ENCODE measurements around the gene PCDHA7.
"Not testable (repeated sequence)": the region's sequence is repeated elsewhere in the genome, so short reads cannot be mapped to it uniquely, and the experiment has no call there.

Gene PCDHA7, protein sequence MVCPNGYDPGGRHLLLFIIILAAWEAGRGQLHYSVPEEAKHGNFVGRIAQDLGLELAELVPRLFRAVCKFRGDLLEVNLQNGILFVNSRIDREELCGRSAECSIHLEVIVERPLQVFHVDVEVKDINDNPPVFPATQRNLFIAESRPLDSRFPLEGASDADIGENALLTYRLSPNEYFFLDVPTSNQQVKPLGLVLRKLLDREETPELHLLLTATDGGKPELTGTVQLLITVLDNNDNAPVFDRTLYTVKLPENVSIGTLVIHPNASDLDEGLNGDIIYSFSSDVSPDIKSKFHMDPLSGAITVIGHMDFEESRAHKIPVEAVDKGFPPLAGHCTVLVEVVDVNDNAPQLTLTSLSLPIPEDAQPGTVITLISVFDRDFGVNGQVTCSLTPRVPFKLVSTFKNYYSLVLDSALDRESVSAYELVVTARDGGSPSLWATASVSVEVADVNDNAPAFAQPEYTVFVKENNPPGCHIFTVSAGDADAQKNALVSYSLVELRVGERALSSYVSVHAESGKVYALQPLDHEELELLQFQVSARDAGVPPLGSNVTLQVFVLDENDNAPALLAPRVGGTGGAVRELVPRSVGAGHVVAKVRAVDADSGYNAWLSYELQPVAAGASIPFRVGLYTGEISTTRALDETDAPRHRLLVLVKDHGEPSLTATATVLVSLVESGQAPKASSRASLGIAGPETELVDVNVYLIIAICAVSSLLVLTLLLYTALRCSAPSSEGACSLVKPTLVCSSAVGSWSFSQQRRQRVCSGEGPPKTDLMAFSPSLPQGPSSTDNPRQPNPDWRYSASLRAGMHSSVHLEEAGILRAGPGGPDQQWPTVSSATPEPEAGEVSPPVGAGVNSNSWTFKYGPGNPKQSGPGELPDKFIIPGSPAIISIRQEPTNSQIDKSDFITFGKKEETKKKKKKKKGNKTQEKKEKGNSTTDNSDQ

DNA sequence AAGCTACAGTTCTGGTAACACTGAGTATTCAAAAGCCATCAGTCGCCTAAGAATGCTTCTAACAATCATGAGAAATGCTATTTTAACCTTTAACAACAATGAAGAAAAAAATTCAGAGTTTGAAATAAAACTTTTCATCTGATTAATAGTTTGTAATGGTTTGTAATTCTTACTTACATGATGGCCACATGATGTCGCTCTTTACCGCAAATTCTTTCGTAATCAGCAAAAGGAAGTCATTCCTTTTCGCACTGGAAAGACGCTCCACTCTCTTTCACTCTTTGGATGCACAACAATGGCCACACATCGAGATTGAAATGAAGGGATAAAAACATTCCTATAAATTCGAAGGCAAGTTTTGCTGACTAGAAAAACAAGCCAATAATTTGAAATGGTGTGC, at the start of gene PCDHA7:
PCDHA7 (plus strand) TSS at position 277 of the 400 bp plus-strand sequence; CDS start at position 392, 115 bp downstream.
- no peak for DNase-seq (ENCODE audit: extremely low read depth in 1 of 2, low read depth in 1 of 2)

DNA sequence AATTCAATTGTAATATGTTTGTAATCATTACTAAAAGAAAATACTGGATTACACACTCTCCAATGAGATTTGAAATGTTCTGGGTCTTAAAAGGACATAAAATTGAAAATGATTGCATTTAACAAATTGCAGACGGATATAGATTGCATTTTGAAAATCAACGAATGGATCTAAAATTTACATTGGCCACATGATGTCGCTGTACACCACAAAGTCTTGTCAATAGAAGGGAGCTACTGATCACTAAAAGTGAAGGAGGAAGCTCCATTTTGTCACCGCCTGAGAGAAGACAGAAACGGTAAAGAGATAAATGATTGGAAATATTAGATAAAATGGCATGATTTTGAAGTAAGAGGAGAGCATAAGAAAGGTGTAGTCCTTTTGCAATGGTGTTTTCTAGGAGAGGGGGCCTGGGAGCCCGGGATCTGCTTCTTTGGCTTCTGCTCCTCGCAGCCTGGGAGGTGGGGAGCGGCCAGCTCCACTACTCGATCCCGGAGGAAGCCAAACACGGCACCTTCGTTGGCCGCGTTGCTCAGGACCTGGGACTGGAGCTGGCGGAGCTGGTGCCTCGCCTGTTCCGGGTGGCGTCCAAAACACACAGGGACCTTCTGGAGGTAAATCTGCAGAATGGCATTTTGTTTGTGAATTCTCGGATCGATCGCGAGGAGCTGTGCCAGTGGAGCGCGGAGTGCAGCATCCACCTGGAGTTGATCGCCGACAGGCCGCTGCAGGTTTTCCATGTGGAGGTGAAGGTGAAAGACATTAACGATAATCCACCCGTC, 48.0 kb upstream of the PCDHA7 start, which contains the start of gene PCDHA1:
PCDHA1 (plus strand) TSS at position 236 of the 782 bp plus-strand sequence.
- DNase-seq (ENCODE audit: extremely low read depth in 1 of 2, low read depth in 1 of 2), result no peak

DNA sequence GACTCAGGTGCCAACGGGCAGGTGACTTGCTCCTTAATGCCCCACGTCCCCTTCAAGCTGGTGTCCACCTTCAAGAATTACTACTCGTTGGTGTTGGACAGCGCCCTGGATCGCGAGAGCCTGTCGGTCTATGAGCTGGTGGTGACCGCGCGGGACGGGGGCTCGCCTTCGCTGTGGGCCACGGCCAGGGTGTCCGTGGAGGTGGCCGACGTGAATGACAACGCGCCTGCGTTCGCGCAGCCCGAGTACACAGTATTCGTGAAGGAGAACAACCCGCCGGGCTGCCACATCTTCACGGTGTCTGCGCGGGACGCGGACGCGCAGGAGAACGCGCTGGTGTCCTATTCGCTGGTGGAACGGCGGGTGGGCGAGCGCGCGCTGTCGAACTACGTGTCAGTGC, 46.6 kb upstream of the PCDHA7 start:
- not testable (repeated sequence) for DNase-seq (ENCODE audit: extremely low read depth in 1 of 2, low read depth in 1 of 2)

DNA sequence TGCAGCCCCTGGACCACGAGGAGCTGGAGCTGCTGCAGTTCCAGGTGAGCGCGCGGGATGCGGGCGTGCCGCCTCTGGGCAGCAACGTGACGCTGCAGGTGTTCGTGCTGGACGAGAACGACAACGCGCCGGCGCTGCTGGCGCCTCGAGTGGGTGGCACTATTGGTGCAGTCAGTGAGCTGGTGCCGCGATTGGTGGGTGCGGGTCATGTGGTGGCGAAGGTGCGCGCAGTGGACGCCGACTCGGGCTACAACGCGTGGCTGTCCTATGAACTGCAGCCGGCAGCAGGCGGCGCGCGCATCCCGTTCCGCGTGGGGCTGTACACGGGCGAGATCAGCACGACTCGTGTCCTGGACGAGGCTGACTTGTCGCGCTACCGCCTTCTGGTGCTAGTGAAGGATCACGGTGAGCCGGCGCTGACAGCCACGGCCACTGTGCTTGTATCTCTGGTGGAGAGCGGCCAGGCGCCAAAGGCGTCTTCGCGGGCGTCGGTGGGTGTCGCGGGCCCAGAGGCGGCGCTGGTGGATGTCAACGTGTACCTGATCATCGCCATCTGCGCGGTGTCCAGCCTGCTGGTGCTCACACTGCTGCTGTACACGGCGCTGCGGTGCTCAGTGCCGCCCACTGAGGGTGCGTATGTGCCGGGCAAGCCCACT, 46.1 kb upstream of the PCDHA7 start:
- DNase-seq (ENCODE audit: extremely low read depth in 1 of 2, low read depth in 1 of 2), result not testable (repeated sequence)

DNA sequence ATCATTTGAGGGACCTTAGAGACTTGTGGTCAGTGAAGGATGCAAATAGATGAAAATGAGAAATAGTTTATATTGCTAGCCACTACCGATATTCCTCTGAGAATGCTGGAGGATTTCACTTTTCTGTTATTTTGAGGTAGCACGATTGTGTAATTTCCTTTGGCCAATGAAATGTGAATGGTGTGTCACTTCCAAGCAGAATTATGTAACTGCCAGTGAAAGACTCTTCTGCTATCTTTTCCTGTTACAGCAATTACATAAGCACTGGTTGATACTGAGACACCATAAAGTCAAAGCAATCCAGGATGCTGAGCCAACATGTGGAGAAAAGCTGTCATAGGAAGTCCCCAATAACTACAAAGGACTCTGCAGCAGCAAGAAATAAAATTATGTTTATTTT, 43.0 kb upstream of the PCDHA7 start:
- no peak for DNase-seq (ENCODE audit: extremely low read depth in 1 of 2, low read depth in 1 of 2)

DNA sequence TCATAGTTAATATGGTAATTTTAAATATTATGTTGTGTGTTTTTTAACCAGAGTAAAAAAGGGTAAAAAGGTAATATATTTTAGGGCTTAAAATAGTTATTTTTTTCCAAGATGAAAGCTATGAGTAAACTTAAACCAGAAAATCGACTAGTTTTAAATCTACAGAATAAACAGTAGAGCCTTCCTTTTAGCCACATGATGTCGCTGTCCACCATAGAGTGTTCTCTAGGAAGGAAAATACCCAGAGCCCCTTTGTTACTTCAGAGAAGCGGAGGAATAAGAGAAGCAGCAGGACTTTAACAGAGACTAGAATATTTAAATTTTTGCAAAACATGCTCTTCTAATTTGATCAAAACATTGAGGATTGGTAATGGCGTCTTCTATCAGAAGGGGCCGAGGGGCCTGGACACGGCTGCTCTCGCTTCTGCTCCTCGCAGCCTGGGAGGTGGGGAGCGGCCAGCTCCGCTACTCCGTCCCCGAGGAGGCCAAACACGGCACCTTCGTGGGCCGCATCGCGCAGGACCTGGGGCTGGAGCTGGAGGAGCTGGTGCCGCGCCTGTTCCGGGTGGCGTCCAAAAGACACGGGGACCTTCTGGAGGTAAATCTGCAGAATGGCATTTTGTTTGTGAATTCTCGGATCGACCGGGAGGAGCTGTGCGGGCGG, 39.3 kb upstream of the PCDHA7 start, which contains the start of gene PCDHA2:
PCDHA2 (plus strand) TSS at position 258 of the 664 bp plus-strand sequence.
- no peak for DNase-seq (ENCODE audit: extremely low read depth in 1 of 2, low read depth in 1 of 2)

DNA sequence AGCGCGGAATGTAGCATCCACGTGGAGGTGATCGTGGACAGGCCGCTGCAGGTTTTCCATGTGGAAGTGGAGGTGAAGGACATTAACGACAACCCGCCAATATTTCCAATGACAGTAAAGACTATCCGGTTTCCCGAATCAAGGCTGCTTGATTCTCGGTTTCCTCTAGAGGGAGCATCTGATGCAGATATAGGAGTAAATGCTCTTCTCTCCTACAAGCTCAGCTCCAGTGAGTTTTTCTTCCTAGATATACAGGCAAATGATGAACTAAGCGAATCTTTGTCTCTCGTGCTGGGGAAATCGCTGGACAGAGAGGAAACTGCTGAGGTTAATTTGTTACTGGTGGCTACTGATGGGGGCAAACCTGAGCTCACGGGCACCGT, 38.8 kb upstream of the PCDHA7 start:
- no peak for DNase-seq (ENCODE audit: extremely low read depth in 1 of 2, low read depth in 1 of 2)

DNA sequence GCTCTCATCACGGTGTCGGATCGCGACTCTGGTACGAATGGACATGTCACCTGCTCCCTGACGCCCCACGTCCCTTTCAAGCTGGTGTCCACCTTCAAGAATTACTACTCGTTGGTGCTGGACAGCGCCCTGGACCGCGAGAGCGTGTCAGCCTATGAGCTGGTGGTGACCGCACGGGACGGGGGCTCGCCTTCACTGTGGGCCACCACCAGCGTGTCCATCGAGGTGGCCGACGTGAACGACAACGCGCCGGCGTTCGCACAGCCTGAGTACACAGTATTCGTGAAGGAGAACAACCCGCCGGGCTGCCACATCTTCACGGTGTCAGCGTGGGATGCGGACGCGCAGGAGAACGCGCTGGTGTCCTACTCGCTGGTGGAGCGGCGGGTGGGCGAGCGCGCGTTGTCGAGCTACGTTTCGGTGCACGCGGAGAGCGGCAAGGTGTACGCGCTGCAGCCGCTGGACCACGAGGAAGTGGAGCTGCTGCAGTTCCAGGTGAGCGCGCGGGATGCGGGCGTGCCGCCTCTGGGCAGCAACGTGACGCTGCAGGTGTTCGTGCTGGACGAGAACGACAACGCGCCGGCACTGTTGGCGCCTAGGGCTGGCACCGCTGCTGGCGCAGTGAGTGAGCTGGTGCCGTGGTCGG, 37.9 kb upstream of the PCDHA7 start:
- not testable (repeated sequence) for DNase-seq (ENCODE audit: extremely low read depth in 1 of 2, low read depth in 1 of 2)

DNA sequence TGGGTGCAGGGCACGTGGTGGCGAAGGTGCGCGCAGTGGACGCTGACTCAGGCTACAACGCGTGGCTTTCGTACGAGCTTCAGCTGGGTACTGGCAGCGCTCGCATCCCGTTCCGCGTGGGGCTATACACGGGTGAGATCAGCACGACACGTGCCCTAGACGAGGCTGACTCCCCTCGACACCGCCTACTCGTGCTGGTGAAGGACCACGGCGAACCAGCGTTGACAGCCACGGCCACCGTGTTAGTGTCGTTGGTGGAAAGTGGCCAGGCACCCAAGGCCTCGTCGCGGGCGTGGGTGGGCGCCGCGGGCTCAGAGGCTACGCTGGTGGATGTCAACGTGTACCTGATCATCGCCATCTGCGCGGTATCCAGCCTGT, 37.4 kb upstream of the PCDHA7 start:
- DNase-seq (ENCODE audit: extremely low read depth in 1 of 2, low read depth in 1 of 2), result no peak

DNA sequence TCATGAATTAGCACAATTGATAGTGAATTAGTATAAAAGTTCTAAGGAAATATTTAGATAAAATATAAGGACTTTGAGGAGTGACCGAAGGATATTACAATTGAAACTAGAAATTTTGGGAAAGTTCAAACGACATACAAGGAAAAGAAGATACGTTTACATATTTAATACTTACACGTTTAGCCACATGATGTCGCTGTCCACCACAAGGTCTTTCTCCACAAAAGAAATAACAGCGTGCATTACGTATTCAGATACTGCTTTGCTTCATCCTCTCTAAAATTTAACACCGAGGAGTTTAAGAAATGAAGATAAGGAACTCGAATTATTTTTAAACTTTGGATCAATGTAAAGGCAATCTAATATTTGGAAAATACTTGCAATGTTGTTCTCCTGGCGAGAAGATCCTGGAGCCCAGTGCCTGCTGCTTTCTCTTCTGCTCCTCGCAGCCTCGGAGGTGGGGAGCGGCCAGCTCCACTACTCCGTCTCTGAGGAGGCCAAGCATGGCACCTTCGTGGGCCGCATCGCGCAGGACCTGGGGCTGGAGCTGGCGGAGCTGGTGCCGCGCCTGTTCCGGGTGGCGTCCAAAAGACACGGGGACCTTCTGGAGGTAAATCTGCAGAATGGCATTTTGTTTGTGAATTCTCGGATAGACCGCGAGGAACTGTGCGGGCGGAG, 33.1 kb upstream of the PCDHA7 start, which contains the start of gene PCDHA3:
PCDHA3 (plus strand) TSS at position 242 of the 678 bp plus-strand sequence.
- no peak for DNase-seq (ENCODE audit: extremely low read depth in 1 of 2, low read depth in 1 of 2)

DNA sequence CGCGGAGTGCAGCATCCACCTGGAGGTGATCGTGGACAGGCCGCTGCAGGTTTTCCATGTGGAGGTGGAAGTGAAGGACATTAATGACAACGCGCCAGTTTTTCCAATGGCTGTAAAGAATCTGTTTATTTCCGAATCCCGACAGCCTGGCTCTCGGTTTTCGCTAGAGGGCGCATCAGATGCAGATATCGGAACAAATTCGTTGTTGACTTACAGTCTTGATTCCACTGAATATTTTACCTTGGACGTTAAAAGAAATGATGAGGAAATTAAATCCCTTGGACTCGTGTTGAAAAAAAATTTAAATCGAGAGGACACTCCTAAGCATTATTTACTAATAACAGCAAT, 32.6 kb upstream of the PCDHA7 start:
- DNase-seq (ENCODE audit: extremely low read depth in 1 of 2, low read depth in 1 of 2), result no peak

DNA sequence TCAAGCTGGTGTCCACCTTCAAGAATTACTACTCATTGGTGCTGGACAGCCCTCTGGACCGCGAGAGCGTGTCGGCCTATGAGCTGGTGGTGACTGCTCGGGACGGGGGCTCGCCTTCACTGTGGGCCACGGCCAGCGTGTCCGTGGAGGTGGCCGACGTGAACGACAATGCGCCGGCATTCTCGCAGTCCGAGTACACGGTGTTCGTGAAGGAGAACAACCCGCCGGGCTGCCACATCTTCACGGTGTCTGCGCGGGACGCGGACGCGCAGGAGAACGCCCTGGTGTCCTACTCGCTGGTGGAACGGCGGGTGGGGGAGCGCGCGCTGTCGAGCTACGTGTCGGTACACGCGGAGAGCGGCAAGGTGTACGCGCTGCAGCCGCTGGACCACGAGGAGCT, 31.7 kb upstream of the PCDHA7 start:
- DNase-seq (ENCODE audit: extremely low read depth in 1 of 2, low read depth in 1 of 2), result not testable (repeated sequence)

DNA sequence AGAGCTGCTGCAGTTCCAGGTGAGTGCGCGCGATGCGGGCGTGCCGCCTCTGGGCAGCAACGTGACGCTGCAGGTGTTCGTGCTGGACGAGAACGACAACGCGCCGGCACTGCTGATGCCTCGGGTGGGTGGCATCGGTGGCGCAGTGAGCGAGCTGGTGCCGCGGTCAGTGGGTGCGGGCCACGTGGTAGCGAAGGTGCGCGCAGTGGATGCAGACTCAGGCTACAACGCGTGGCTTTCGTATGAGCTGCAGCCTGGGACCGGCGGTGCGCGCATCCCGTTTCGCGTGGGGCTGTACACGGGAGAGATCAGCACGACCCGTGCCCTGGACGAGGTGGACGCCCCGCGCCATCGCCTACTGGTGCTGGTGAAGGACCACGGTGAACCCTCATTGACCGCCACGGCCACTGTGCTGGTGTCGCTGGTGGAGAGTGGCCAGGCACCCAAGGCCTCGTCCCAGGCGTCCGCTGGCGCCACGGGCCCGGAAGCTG, 31.2 kb upstream of the PCDHA7 start:
- no peak for DNase-seq (ENCODE audit: extremely low read depth in 1 of 2, low read depth in 1 of 2)

DNA sequence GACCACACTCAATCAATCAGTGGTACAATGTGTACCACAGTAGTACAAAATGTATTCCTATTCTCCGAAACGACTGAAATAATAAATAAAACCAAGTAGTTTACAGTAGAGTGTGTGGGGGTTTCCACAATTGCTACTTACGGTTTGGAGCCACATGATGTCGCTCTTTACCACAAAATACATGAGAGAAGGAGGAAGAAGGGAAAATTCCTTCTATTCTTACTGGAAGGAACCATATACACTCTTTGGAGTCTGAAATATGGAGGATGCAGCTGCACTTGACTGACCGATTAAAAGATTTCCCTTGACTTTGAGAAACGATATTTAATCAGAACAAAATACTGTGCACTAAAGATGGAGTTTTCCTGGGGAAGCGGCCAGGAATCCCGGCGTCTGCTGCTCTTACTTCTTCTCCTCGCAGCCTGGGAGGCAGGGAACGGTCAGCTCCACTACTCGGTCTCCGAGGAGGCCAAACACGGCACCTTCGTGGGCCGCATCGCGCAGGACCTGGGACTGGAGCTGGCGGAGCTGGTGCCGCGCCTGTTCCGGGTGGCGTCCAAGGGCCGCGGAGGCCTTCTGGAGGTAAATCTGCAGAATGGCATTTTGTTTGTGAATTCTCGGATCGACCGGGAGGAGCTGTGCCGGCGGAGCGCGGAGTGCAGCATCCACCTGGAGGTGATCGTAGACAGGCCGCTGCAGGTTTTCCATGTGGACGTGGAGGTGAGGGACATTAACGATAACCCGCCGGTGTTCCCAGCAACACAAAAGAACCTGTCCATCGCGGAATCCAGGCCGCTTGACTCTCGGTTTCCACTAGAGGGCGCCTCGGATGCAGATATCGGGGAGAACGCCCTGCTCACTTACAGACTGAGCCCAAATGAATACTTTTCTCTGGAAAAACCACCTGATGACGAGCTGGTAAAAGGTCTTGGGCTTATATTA, 27.0 kb upstream of the PCDHA7 start, which contains the start of gene PCDHA4:
PCDHA4 (plus strand) TSS at position 235 of the 942 bp plus-strand sequence.
- DNase-seq (ENCODE audit: extremely low read depth in 1 of 2, low read depth in 1 of 2), result no peak

DNA sequence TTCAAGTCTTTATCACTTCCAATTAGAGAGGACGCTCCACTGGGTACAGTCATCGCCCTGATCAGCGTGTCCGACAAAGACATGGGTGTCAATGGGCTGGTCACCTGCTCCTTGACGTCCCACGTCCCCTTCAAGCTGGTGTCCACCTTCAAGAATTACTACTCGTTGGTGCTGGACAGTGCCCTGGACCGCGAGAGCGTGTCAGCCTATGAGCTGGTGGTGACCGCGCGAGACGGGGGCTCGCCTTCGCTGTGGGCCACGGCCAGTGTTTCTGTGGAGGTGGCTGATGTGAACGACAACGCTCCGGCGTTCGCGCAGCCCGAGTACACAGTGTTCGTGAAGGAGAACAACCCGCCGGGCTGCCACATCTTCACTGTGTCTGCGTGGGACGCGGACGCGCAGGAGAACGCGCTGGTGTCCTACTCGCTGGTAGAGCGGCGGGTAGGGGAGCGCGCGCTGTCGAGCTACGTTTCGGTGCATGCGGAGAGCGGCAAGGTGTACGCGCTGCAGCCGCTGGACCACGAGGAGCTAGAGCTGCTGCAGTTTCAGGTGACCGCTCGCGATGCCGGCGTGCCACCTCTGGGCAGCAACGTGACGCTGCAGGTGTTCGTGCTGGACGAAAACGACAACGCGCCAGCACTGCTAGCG, 25.7 kb upstream of the PCDHA7 start:
- not testable (repeated sequence) for DNase-seq (ENCODE audit: extremely low read depth in 1 of 2, low read depth in 1 of 2)

DNA sequence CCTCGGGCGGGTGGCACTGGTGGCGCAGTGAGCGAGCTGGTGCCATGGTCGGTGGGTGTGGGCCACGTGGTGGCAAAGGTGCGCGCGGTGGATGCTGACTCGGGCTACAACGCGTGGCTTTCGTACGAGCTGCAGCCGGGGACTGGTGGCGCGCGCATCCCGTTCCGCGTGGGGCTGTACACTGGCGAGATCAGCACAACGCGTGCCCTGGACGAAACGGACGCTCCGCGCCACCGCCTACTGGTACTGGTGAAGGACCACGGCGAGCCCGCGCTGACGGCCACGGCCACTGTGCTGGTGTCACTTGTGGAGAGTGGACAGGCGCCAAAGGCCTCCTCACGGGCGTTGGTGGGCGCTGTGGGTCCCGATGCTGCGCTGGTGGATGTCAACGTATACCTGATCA, 25.2 kb upstream of the PCDHA7 start:
- DNase-seq (ENCODE audit: extremely low read depth in 1 of 2, low read depth in 1 of 2), result no peak

All from activated CD8-positive, alpha-beta memory T cell treated with anti-CD3 and anti-CD28 coated beads for 1 hour (primary cell).